Tibial nerve (tissue), 4 donors: Measurements from ENCODE around the gene SH3RF3. TPM values are rescaled to one million over a fixed set of nuclear protein-coding genes. Genes with fewer than 3 reads are reported as not detected.

ENCODE experiments used
- DNase-seq, 2 donors: peaks; one replicate each; pipeline ENCODE4 v3.0.0-alpha.2; 2019; ENCODE audit warnings: low spot score in 2 of 2
- H3K27ac ChIP-seq, 4 donors: fragments of 200-600 bp; sonication (generic) in 3 of 4; one replicate each; pipeline ENCODE4 v1.5.1; 2017 to 2019; ENCODE audit warnings: mild to moderate bottlenecking in 1 of 4
- H3K27me3 ChIP-seq, 2 donors: fragments of 200-600 bp; sonication (generic) in 1 of 2; one replicate each; pipeline versions ENCODE4 v1.5.1 to v1.6.0; 2017 to 2019
- H3K36me3 ChIP-seq, 3 donors: fragments of 200-600 bp; sonication (generic); one replicate each; pipeline ENCODE4 v1.5.1; 2018 to 2019
- H3K4me1 ChIP-seq, 4 donors: fragments of 200-600 bp; sonication (generic) in 3 of 4; one replicate each; pipeline ENCODE4 v1.5.1; 2017 to 2019
- H3K4me3 ChIP-seq, 4 donors: fragments of 200-600 bp; sonication (generic) in 3 of 4; one replicate each; pipeline ENCODE4 v1.5.1; 2017 to 2019; ENCODE audit warnings: mild to moderate bottlenecking in 1 of 4, moderate library complexity in 1 of 4
- H3K9me3 ChIP-seq, 4 donors: fragments of 200-600 bp; sonication (generic) in 3 of 4; one replicate each; pipeline ENCODE4 v1.5.1; 2017 to 2019
- CTCF ChIP-seq, 5 experiments: fragments of 200-600 bp in 3 of 5; fragments of 450-650 bp in 2 of 5; sonication (generic) in 3 of 5; IDR thresholded peaks; one replicate each; pipeline ENCODE4 v1.5.1; 2016 to 2019; ENCODE audit warnings: antibody characterized with exemption in 5 of 5, mild to moderate bottlenecking in 3 of 5, moderate library complexity in 2 of 5
- EP300 ChIP-seq, 2 donors: sonication (generic); formaldehyde crosslinking; IDR thresholded peaks; one replicate each; pipeline ENCODE4 v1.6.1; 2017; ENCODE audit warnings: antibody characterized with exemption in 2 of 2, mild to moderate bottlenecking in 1 of 2
- POLR2A ChIP-seq, 2 donors: fragments of 450-650 bp; IDR thresholded peaks; one replicate each; pipeline ENCODE4 v1.6.1; 2017; ENCODE audit warnings: antibody characterized with exemption in 2 of 2, mild to moderate bottlenecking in 2 of 2, moderate library complexity in 2 of 2
- WGBS, 2 donors: methylation state at CpG; one replicate each; pipeline ENCODE4 v1.1.5; 2018; 5-methylcytosine and 5-hydroxymethylcytosine counted together
- total RNA-seq, 4 donors: library from RNA; depleted of rRNA; stranded (reverse); fragments of >200 nt; gene quantifications; one replicate each; pipeline ENCODE4 v1.1.0, GENCODE V29; 2016

The SH3RF3 gene
- total RNA-seq, 4 donors from 2014 or later = 6.9 to 18.0 (median 11.4) TPM

DNA sequence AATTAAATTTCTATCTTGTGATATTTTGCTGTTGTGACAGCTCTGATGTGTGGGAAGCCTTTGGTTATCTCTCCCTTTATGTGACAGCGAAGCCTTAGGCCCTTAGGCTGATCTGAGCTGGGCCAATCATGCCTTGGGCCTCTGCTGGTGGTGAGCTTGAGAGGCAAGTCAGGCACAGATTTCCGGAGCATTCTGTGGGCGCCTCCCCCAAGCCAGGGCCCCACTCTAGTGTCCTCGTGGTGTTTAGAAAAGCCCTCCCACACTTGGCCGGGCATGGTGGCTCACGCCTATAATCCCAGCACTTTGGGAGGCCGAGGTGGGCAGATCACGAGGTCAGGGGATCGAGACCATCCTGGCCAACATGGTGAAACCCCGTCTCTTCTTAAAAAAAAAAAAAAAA, 239.8 kb downstream of the SH3RF3 start:
- 84 to 87% methylated on average over 10 of the region's 10 CpGs for WGBS, 2 donors
- DNase-seq = no peak

GRCh38 chr2:109369671-109370191, 240.7 kb downstream of the SH3RF3 start:
- DNase-seq = no peak
- no peak for TF ChIP-seq EP300 (IDR thresholded peaks at IDR 0.05)
- TF ChIP-seq CTCF (IDR thresholded peaks at IDR 0.05) = no peak
- TF ChIP-seq POLR2A (IDR thresholded peaks at IDR 0.05) = no peak
- Histone ChIP-seq H3K4me3 (no peak overlapping the region), H3K27me3 (no peaks in the 10 kb centered on the region), H3K4me1 (peaks cover 0 to 6% (median 0%) of the 10 kb centered on the region in 4 donors), H3K27ac (no peak overlapping the region), H3K36me3 (peaks cover 0 to 24% (median 0%) of the 10 kb centered on the region in 3 donors), H3K9me3 (no peaks in the 10 kb centered on the region)
- 88 to 93% methylated on average over 12 of the region's 12 CpGs for WGBS, 2 donors

More for the DNA sequence above, 239.8 kb downstream of the SH3RF3 start:
- no peak overlapping the region for H3K27ac ChIP-seq
- no peaks in the 10 kb centered on the region for H3K9me3 ChIP-seq
- peaks cover 0 to 6% (median 0%) of the 10 kb centered on the region in 4 donors for H3K4me1 ChIP-seq
- no peak overlapping the region for H3K4me3 ChIP-seq
- no peaks in the 10 kb centered on the region for H3K27me3 ChIP-seq
- TF ChIP-seq CTCF (IDR thresholded peaks at IDR 0.05) (no peak), EP300 (IDR thresholded peaks at IDR 0.05) (no peak), POLR2A (IDR thresholded peaks at IDR 0.05) (no peak)
- peaks cover 0 to 15% (median 0%) of the 10 kb centered on the region in 3 donors for H3K36me3 ChIP-seq

GRCh38 chr2:109370399-109371035, 241.5 kb downstream of the SH3RF3 start:
- TF ChIP-seq POLR2A (IDR thresholded peaks at IDR 0.05) = no peak
- no peak for TF ChIP-seq CTCF (IDR thresholded peaks at IDR 0.05)
- TF ChIP-seq EP300 (IDR thresholded peaks at IDR 0.05) = no peak
- no peak for DNase-seq

GRCh38 chr2:109371481-109372170, 242.6 kb downstream of the SH3RF3 start:
- peaks cover 0 to 27% (median 0%) of the 10 kb centered on the region in 3 donors for H3K36me3 ChIP-seq
- no peak for DNase-seq
- TF ChIP-seq EP300 (IDR thresholded peaks at IDR 0.05) (no peak), POLR2A (IDR thresholded peaks at IDR 0.05) (no peak), CTCF (IDR thresholded peaks at IDR 0.05) (no peak)
- H3K4me3 ChIP-seq = no peak overlapping the region
- 90 to 92% methylated on average over 18 of the region's 18 CpGs for WGBS, 2 donors
- no peak overlapping the region for H3K27ac ChIP-seq
- H3K27me3 ChIP-seq = no peaks in the 10 kb centered on the region
- no peaks in the 10 kb centered on the region for H3K9me3 ChIP-seq
- peaks cover 0 to 6% (median 0%) of the 10 kb centered on the region in 4 donors for H3K4me1 ChIP-seq

More at GRCh38 chr2:109370399-109371035, 241.5 kb downstream of the SH3RF3 start:
- H3K36me3 ChIP-seq = peaks cover 0 to 27% (median 0%) of the 10 kb centered on the region in 3 donors
- no peak overlapping the region for H3K4me3 ChIP-seq
- H3K27ac ChIP-seq = no peak overlapping the region
- 95 to 96% methylated on average over 13 of the region's 13 CpGs for WGBS, 2 donors
- no peaks in the 10 kb centered on the region for H3K27me3 ChIP-seq
- H3K9me3 ChIP-seq = no peaks in the 10 kb centered on the region
- peaks cover 0 to 6% (median 0%) of the 10 kb centered on the region in 4 donors for H3K4me1 ChIP-seq

DNA sequence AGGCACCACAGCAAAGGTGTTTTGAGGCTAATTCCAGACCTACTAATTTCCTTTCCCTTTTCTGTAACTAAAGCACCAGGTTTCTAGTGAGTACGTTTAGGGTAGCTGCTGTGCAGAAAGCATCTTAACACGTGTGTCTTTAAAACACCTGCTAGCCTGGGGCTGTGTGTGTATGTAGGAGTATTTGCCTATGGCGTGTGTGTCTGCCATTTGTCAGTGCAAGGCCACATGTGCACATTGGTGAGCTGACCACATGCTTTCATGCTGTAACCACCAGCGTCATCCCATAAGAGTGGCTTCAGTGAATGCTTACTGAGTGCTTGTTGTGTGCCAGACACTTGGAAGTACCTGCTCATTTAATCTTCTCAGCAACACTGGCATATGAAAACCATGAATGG, 243.2 kb downstream of the SH3RF3 start:
- H3K36me3 ChIP-seq = peaks cover 0 to 27% (median 0%) of the 10 kb centered on the region in 3 donors
- DNase-seq = no peak
- TF ChIP-seq EP300 (IDR thresholded peaks at IDR 0.05) (no peak), POLR2A (IDR thresholded peaks at IDR 0.05) (no peak), CTCF (IDR thresholded peaks at IDR 0.05) (no peak)
- 86 to 98% methylated on average over 4 of the region's 4 CpGs for WGBS, 2 donors
- no peak overlapping the region for H3K27ac ChIP-seq
- no peak overlapping the region for H3K4me3 ChIP-seq
- H3K9me3 ChIP-seq = no peaks in the 10 kb centered on the region
- no peaks in the 10 kb centered on the region for H3K27me3 ChIP-seq
- peaks cover 0 to 6% (median 0%) of the 10 kb centered on the region in 4 donors for H3K4me1 ChIP-seq
